GM19099 (cell line): ENCODE data around the gene CPLANE2.

Experiments
- POLR2A ChIP-seq: IDR thresholded peaks from 3 replicates; pipeline ENCODE4 v1.6.1; 2011; ENCODE audit warnings: low read depth; ENCODE audit not compliant: insufficient read length; ENCODE audit errors: extremely low read depth

Gene CPLANE2

DNA sequence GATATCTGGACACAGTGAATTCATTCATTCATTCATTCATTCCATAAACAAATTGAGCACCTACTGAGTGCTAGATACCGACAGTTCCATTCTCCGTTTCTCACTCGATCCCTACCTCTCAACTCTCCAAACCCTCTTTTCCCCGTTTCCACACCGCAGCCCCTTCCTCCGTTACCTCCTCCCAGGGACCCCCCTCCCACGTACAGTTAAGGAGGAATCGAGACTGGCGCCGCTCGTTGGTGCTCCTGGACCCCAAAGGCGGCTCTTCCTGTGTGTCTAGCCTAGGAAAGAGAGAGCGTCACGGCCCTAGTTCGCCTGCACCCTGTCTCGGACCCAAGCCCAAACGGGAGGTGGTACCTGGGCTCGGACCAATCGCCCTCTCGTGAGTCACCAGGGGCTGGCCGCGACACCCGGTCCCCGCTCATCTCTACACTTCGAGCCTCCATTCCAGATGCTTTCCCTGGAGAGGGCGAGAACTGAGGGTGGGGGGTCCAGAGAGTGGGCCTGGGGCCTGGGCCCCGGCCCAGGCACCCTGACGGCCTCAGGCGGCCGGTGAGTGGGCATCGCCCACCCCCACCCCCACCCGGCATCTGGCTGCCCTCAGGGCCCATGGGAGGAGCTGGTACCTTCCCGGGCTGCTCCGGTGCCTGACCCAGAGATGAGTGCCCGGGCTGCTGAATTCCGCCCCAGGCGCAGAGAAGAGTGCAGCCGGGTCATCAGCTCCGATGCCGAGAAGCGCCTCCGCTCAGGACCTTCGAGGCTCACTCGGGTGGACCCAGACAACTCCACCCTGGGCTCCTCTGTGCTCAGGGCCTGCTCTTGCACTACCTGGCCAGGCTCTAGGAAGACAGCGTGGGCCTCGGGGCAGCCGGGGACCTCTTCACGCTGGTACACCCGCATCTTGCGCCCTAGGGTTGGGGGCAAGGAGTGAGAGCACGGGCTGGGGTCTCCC, 29.4 kb downstream of the CPLANE2 start:
- TF ChIP-seq POLR2A: no peak

DNA sequence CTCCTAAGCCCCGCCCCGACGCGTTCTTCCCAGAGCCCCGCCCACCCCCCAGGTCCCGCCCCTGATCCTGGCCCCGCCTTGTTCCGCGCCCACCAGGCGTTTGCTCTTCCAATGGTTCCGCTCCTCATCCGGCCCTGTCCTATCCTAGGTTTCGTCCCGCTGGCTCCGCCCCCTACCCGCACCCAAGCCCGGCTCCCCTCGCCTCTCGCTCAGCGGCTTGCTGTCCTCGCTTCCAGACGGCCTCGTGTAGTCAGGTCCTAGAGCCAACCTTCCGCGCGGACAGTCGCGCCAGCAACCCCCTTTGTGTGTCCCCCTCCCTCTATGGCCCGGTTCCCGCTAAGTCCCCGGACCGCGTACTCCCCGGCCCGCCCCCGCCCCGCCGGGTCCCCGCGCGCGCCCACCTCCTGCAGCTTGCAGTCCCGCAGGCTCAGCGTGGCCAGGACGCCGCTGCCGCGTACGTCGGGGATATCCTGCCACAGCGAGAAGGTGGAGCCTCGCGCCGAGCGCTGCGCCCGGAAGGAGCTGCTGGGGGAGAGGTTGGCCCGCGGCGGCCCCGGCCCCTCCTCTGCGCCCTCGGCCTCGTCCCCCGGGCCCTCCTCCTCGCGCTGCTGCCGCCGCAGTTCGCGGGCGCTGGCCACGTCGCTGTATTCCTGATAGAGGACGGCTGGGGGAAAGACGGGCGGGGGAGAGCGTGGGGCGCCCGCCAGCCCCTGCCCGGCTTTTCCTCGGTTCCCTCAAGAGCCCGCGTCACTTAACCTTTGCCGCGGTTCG, 30.3 kb downstream of the CPLANE2 start:
- peak; percentile 66 for TF ChIP-seq POLR2A

DNA sequence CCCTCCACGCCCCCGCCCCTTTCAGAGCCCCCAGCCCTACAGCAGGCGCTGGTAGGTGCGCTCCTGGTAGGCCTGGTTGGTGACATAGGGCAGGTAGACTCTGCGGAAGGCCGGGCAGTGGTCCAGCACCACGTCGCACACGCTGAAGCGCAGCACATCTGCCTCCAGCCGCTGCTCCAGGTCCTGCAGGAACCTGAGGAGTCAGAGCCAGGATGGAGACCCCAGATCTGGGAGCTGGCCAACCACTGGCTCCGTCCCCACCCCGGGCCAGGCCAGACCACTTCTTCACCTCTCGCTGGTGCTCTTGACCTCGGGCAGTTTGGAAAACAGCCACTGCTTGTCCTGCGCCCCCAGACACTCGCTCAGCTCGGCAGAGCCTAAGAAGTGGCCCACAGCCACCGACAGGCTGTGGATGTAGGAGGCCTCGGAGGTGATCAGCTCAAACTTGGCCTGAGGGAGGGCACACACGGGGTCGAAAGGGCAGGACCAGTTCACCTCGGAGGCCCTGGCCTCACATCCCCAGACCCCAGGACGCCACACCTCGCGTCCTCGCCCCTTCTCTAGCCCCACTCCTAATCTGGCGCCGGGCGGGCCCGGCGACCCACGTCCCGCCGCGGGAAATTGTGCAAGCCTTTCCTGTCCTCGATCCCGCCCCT, 31.0 kb downstream of the CPLANE2 start:
- no peak for TF ChIP-seq POLR2A

DNA sequence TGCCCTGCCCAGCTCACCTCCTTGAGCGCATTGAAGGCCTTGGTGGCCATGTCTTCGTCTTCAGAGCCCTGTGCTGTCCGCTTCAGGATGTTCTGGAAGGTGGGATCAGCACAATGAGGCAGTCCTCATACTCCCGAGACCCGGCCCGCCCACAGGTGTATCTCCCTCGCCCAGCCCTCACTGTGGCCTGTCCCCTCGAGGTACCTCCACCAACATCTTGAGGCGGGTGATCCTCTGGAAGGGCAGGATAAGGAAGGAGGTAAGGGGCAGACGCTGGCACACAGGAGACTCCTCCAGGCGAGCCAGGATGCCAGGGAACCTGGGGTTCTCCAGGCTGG, 31.7 kb downstream of the CPLANE2 start:
- no peak for TF ChIP-seq POLR2A

DNA sequence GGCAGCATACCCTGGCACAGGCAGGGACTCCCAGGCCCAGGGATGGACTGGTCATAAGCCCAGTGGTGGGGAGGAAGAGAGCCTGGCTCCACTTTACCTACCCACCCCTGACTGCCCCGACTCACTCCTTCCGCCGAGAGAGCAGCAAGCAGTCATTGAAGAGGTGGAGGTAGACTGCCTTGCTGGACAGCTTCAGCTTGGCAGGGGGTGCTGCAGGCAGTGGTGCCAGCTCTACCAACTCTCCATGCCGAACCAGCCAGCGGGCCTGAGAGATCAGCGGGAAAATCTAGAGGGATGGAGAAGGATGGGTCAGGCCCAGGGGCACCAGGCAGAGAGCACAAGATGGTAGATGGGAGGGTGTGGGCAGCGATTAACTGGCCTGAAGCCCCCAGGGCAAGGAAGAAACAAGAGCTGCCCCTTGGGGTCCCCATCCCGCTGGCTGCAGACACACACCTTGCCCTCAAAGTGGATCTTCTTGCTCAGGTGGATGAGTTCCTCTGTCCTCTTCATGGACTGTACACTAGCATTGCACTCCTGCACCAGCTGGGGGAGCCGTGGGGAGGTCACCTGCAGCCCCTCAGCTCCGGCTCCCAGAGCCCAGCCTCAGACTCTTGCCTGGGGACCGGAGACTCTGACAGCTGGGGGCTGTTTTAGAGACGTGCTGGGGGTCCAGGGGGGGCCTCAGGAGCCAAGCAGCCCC, 32.2 kb downstream of the CPLANE2 start:
- TF ChIP-seq POLR2A: no peak

DNA sequence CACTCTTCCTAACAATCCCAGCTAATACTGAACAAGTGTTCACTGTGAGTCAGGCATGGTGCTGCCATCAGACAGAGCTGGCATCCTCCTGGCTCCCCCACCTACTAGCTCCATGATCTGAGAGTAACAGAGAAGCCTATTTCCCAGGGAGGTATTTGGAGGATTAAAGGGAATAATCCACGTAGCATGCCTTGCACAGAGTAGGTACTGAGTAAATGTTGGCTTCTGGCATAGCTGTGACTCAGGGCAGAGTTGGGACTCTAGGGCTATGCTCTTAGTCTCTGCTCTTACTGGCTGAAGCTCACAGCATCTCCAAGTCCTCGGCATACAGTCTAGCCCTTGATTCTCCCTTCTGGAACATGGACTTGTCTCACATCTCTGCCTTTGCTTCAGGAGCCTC, 32.8 kb downstream of the CPLANE2 start:
- TF ChIP-seq POLR2A: no peak

DNA sequence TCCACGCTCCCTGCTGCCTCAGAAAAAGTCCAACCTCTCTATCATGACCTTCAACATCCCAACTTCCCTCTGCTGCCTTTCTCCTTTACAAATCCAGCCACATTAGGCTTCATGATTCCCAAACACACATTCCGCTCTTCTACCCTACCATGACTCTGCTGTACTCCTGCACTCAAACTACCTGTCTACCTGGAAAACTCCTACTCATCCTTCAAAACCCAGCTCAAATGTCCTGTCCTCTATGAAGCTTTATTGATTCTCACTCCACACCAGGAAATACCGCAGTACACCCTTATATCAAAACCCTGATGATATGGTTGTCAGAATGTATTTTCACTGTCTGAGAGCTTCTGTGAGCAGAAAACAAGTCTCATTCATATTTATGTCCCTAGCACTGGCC, 33.4 kb downstream of the CPLANE2 start:
- TF ChIP-seq POLR2A: no peak

DNA sequence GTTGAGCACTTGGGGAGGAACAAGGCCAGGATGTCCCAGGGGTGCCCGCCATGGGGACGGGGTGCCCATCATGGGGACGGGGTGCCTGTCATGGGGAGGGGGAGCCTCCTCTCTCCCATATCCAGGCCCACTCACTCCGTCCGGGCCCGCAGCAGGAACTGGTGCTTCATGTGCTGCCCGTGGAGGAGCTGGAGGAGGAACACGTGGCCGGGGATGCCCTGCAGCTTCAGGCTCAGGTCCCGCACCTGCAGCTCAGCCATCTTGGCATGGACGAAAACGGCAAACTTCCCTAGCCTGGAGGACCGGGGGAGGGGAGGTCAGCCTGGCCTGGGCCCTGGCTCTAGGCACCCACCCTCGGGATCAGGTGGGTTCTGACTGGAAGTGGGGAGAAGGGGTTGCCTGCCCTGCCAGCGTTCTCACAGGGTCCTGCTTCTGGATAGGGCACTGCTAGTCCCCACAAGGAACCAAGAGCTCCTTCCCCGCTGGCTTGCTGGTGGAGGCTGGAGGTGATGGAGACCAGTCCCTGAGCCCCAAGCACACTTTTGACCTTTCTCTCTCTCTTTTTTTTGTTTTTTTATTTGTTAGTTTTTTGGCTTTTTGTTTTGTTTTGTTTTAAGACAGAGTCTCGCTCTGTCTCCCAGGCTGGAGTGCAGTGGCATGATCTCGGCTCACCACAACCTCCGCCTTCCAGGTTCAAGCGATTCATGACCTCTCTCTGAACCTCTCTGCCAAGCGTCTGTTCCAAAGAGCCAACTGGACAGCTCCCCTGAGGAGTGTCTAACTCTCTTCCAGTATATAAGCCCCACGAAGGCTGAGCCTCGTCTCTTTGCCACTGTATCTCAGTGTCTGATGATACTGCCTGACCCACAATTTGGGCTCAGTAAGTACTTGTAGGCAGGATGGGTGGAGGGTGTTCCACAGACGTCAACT, 34.4 kb downstream of the CPLANE2 start:
- no peak for TF ChIP-seq POLR2A

DNA sequence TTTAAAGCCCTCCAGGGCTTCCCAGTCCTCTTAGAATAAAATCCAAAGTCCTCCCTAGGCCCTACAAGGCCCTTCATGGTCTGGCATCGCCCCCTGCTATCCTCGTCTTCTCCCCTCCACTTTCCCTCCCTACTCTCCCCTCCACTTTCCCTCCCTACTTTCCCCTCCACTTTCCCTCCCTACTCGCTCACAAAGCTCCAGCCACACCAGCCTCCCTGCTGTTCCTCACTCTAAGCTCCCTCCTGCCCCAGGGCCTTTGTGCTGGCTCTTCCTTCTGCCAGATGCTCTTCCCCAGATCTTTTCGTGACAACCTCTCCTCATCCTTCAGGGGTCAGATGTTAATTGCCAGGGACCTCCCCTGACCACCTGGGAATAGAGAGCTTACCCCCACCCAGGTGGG, 37.3 kb downstream of the CPLANE2 start:
- TF ChIP-seq POLR2A: no peak

DNA sequence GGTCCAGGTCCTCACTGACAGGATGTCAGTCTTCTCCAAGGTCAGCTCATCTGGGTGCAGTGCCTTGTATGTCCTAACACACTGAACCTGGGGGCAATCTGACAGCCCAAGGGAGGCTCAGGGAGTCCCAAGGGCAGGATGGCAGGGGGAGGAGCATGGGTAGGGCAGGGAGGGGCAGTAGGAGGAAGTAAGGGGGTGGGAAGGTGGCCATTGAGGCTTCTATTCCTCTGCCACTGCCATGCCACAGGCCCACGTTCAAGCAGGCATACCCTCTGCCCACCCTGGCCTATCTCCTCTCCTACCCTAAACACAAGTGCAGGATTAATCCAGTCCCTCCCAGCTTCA, 37.9 kb downstream of the CPLANE2 start:
- no peak for TF ChIP-seq POLR2A

DNA sequence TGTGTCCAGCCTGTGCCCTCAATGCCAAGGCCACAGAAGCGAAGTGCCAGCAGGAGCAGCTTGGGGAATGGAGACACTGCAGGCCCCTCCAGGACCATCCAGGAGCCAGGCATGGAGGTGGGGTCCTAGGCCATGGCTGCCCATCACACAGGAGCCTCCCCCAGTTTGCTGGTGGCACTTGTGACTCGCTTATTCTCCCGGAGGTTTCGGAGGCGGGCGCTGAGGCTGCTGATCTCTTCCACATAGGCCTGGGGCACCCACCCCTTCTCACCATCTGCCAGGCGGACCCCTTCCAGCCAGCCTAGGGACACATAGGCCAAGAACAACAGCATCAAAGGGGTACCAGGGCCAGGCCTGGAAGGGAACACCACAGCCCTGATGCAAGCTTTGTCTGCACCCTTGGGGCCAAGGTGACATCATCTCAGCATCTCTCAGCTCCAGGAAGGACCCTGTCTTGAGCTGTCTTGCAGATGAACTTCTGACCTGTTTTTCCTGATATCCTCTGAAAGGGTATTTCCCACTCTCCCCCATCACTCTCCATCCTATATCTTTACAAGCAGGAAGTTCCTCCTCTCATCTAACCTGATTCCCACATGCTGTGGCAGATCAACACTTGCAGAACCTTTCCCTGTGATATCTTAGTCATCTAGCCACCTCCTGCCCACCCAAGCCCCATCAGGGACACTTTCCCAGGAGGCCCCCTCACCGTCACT, 38.4 kb downstream of the CPLANE2 start:
- TF ChIP-seq POLR2A: no peak

DNA sequence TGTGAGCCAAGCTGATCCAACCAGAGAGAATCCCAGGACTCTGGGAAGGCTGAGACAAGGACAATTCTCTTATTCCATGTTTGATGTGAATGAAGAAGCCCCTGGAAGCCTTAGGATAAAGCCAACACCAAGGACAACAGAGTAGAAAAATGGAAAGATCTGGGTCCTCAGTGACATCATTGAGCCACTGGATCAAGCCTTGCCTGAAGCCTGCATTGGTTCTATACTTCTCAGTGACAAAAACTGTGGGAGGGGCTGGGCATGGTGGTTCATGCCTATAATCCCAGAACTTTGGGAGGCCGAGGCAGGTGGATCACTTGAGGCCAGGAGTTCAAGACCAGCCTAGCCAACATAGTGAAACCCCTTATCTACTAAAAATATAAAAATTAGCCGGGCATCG, 40.1 kb downstream of the CPLANE2 start:
- no peak for TF ChIP-seq POLR2A

DNA sequence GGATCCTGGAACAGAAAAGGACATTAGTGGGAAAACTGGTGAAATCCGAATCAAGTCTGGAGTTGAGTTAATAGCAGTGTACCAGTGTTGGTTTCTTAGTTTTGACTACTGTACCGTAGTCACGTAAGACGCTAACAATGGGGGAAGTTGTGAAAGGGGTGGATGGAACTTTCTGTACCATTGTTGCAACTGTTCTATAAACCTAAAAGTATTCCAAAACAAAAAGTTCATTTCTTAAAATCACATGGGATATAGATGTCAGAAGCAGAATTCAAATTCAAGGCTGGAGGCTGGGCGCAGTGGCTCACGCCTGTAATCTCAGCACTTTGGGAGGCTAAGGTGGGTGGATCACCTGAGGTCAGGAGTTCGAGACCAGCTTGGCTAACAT, 41.5 kb downstream of the CPLANE2 start:
- TF ChIP-seq POLR2A: no peak
